ENCODE results near the gene PGS1.
"Not testable (repeated sequence)": the region's sequence is repeated elsewhere in the genome, so short reads cannot be mapped to it uniquely, and the experiment has no call there.

Gene PGS1

DNA sequence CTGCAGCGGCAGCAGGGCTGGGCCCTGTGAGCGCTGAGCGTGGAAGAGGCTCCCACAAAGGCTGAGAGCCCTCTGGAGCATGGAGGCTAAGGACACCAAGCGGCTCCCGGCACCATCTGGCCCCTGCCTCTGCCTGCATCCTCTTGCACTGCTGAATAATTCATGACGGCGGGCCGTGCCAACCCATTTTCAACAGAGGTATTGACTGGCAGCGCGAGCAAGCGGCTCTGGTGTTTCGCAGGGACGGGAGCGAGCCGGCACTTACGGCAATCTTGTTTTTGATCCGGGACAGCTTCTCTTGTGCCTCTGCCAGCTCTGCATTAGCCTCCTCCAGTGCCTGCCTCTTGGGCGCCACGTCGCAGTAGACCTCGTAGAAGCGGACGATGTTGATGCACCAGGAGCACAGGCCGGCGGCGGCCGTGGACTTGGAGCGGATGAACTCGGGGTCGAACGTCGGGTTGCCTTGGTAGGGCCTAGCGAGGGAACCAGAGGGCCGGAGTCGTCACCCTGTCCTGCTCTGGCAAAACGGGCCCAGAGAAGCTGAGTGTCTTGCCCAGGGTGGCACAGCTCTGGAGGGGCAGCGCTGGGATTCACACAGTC is 80.4 kb downstream of the PGS1 start:
- no peak overlapping the region for H3K4me3 Mint-ChIP-seq
- no peaks in the 10 kb centered on the region for H3K36me3 Mint-ChIP-seq (ENCODE audit: low read depth)

DNA sequence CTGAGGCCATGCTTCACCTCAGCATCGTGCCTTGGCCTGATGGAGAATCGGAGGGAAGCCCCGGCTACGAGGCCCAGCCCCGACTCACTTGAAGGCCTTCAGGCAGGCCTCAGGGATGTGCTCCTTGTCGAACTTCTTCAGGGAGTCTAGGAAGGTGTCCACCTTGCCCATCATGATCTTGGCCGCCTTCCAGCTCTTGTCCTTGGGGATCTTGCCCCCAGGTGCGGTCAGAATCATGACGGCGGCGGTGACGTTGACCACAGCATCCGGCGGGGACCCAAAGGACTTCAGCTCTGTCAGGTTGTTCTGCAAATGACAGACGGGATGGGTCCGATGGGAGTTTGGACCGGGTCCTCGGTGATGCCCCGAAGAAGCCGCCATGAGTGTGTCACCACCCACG is 81.2 kb downstream of the PGS1 start:
- Mint-ChIP-seq H3K27ac (no peak overlapping the region), H3K27me3 (ENCODE audit: low read depth) (no peaks in the 10 kb centered on the region), H3K4me1 (ENCODE audit: low read depth) (no peaks in the 10 kb centered on the region), H3K36me3 (ENCODE audit: low read depth) (no peaks in the 10 kb centered on the region), H3K4me3 (no peak overlapping the region), H3K9me3 (no peaks in the 10 kb centered on the region)

More for the DNA sequence above, 80.4 kb downstream of the PGS1 start:
- no peaks in the 10 kb centered on the region for H3K9me3 Mint-ChIP-seq
- no peaks in the 10 kb centered on the region for H3K27me3 Mint-ChIP-seq (ENCODE audit: low read depth)
- H3K27ac Mint-ChIP-seq = no peak overlapping the region
- no peaks in the 10 kb centered on the region for H3K4me1 Mint-ChIP-seq (ENCODE audit: low read depth)

DNA sequence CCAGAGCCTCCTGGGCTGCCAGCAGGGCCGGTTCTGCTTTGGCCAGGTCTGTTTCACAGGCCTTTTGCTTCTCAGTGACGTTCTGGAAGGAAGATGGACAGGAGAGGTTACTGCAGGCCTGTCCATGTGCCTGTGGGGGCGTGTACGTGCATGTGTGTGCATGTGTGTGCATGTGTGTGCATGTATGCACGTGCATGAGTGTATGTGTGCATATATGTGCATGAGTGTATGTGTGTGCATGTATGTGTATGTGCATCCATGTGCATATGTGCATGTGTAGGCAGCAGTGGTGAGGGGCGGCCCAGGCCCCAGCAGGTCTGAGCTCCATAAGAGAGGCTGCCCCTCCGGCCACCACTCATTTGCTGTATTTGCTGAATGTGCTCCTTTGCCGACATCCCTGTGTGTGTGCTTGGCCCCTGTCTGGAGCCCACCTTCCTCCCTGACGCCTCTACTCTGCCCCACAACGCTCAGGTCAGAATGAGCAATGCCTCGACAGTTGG is 81.8 kb downstream of the PGS1 start:
- Mint-ChIP-seq H3K4me1 (ENCODE audit: low read depth) (no peaks in the 10 kb centered on the region), H3K27ac (no peak overlapping the region), H3K4me3 (no peak overlapping the region), H3K27me3 (ENCODE audit: low read depth) (no peaks in the 10 kb centered on the region), H3K36me3 (ENCODE audit: low read depth) (no peaks in the 10 kb centered on the region), H3K9me3 (no peaks in the 10 kb centered on the region)

DNA sequence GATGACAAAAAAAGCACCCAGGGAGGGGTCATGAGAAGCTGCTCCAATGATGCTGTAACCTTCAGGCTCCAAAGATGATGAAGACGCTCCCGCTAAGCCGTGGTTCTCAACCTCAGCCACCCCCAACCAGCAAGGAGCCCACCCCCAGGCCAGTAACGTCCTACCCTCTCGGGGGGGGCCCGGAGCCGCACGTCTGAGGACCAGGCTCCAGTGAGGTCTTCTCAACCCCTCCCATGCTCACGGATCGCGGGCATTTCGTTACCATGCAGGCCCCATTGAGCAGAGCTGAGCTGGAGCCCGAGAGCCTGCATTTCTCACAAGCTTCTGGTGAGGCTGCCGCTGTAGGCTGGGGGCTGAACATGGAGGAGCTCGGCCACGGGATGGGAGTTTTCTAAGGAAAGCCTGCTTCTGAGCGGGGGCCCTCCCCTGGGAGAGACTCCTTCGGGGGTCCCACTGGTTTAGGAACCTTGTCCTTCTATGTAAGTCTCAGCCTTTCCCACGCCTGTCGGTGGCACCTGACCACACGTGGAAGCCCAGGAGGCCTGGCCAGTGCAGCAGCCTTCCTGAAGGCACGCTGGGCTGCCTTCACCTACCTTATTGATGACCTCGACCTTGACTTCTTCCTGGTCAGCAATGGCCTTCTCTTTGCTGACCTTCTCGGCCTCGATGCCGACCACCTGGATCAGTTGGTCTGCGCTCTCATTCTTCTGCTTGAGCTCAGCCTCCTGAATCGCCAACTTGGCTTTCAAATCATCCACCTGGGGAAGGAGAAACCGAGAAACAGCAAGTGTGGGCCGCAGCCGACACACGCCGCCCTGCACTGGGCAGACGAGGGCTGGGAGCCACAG is 82.7 kb downstream of the PGS1 start:
- Mint-ChIP-seq H3K4me3 (no peak overlapping the region), H3K4me1 (ENCODE audit: low read depth) (no peaks in the 10 kb centered on the region), H3K36me3 (ENCODE audit: low read depth) (no peaks in the 10 kb centered on the region), H3K27me3 (ENCODE audit: low read depth) (no peaks in the 10 kb centered on the region), H3K9me3 (no peaks in the 10 kb centered on the region), H3K27ac (no peak overlapping the region)

DNA sequence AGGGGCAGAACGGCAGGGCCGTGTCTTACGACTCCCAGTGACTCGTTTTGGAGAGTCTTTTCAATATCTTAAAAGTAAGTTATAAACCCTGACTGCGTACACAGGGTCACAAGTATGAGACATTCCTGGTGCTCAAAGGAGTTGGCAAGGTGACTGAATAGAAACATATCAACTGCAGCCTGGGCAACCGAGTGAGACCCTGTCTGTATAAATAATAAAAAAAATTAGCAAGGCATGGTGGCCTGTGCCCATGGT is 83.3 kb downstream of the PGS1 start:
- no peaks in the 10 kb centered on the region for H3K27me3 Mint-ChIP-seq (ENCODE audit: low read depth)
- H3K36me3 Mint-ChIP-seq (ENCODE audit: low read depth) = no peaks in the 10 kb centered on the region
- no peaks in the 10 kb centered on the region for H3K4me1 Mint-ChIP-seq (ENCODE audit: low read depth)
- no peak overlapping the region for H3K4me3 Mint-ChIP-seq
- H3K9me3 Mint-ChIP-seq = no peaks in the 10 kb centered on the region
- no peak overlapping the region for H3K27ac Mint-ChIP-seq

DNA sequence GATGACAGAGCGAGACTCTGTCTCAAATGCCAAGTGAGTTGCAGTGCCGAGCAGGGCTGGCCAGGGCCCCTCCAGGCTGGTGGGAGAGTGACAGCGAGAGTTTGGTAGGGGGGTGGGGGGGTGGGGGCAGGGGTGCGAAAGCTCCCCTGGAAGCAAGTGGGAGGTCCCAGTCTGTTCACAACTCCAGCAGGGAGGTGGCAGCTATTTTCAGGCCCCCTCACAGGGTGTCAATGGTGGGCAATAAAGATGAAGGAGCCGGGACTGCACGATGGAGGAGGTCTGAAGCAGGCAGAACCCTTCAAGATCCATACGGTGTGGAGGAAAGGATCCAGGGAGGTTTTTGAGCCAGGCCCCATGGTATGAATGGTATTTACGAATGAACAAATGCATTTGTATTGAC is 83.7 kb downstream of the PGS1 start:
- Mint-ChIP-seq H3K27me3 (ENCODE audit: low read depth) (no peaks in the 10 kb centered on the region), H3K27ac (no peak overlapping the region), H3K4me3 (no peak overlapping the region)

DNA sequence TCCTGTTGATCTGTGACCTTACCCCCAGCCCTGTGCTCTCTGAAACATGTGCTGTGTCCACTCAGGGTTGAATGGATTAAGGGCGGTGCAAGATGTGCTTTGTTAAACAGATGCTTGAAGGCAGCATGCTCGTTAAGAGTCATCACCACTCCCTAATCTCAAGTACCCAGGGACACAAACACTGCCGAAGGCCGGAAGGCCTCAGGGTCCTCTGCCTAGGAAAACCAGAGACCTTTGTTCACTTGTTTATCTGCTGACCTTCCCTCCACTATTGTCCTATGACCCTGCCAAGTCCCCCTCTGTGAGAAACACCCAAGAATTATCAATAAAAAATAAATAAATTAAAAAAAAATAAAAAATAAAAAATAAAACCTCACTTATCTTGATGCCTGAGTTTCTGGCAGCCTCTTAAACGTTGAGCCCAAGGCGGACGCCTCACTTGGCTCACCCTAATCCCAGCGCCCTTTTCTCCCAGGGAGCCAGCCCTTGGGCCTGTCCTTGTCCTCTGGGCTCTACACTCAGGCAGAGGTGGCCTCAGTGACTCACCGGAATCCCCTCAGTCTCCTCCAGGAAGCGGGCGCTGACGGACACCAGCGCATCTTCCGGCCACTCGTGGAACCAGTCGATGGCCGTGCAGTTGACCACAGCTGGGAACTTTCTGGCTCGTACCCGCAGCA is 87.8 kb downstream of the PGS1 start:
- H3K9me3 Mint-ChIP-seq = not testable (repeated sequence)

More for the DNA sequence above, 83.7 kb downstream of the PGS1 start:
- H3K9me3 Mint-ChIP-seq = no peaks in the 10 kb centered on the region
- no peaks in the 10 kb centered on the region for H3K36me3 Mint-ChIP-seq (ENCODE audit: low read depth)
- H3K4me1 Mint-ChIP-seq (ENCODE audit: low read depth) = no peaks in the 10 kb centered on the region

DNA sequence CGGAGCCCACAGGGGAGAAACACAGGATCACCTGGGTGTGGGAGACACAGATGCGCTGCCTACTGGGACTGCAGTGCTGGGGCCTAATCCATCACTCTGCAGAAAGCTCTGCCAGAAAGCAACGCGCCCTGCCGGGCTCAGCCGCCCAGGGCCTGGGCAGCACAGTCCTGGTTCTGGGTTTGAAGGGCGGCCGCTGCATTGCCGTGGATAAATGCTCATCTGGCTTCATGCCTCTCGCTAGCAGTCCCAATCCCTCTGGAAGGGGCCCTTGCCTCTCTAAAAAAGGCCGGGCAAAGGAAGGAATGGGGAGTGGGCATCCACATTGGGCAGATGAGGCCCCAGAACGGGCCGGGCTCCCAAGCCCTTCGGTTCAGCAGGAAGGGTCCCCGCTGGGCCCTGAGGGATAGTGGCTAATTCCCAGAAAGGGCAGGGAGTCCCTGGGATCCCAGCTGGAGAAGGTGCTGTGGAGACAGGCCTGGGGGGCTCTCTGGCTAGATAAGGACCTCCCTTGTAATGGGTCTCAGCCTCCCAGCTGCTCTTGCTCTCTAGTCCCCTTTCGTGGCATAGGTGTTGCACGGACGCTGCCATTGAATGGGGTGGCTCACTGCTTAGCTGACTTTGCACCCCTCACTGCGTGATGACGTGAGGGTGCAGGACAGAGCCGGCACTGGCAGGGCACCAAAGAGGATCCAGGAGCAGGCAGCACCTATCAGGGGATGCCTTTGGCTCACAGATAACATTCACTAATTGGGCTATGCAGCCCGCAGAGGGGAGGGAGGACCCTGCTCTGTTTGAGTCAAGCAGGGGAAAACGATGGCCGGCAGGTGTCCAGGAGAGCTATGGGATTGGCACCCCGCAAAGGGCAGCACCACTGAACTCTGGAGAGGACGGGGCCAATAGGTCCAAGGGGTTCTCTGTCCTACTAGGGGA is 88.6 kb downstream of the PGS1 start:
- Mint-ChIP-seq H3K9me3 (peaks cover 5% of the 10 kb centered on the region), H3K27me3 (ENCODE audit: low read depth) (no peaks in the 10 kb centered on the region), H3K4me1 (ENCODE audit: low read depth) (no peaks in the 10 kb centered on the region), H3K27ac (no peak overlapping the region), H3K36me3 (ENCODE audit: low read depth) (no peaks in the 10 kb centered on the region), H3K4me3 (no peak overlapping the region)

More for the DNA sequence above, 87.8 kb downstream of the PGS1 start:
- not testable (repeated sequence) for H3K4me1 Mint-ChIP-seq (ENCODE audit: low read depth); H3K36me3 Mint-ChIP-seq (ENCODE audit: low read depth); H3K27ac Mint-ChIP-seq; H3K27me3 Mint-ChIP-seq (ENCODE audit: low read depth); H3K4me3 Mint-ChIP-seq

DNA sequence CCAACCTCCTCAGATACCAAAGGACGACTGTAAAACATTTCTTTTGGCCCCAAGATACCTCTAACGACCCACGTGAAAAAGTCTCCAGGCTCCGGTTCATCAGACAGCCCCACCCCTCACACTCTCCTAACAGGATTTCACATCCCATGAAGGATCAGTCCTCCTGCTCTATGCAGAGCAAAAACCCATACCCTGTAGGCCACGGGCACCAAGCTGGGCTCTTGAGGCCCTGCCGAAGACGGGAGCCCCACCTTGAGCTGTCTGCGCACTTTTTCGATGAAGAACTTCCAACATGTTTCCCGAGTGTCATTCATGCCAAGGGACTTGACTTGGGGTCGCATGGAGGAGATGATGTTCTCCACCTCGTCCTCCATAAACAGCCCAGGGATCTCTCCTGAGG is 89.9 kb downstream of the PGS1 start:
- peaks cover 5% of the 10 kb centered on the region for H3K9me3 Mint-ChIP-seq

DNA sequence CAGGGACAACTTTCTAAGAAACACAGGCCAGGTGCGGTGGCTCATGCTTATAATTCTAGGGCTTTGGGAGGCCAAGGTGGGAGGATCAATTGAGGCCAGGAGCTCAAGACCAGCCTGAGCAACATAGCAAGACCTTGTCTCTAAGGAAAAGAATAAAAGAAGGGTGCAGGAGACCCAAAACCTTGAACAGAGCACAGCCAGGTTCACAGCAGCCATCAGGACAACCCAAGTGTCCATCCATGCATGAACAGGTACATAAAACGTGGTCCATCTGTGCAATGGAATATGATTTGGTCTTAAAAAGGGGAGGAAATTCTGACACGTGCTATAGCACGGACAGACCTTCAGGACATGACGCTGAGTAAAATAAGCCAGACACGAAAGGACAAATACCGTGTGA is 91.0 kb downstream of the PGS1 start:
- H3K36me3 Mint-ChIP-seq (ENCODE audit: low read depth) = no peaks in the 10 kb centered on the region
- peaks cover 5% of the 10 kb centered on the region for H3K9me3 Mint-ChIP-seq

More for the DNA sequence above, 89.9 kb downstream of the PGS1 start:
- Mint-ChIP-seq H3K4me1 (ENCODE audit: low read depth) (peaks cover 2% of the 10 kb centered on the region), H3K36me3 (ENCODE audit: low read depth) (no peaks in the 10 kb centered on the region), H3K27ac (no peak overlapping the region), H3K27me3 (ENCODE audit: low read depth) (peaks cover 7% of the 10 kb centered on the region), H3K4me3 (no peak overlapping the region)

DNA sequence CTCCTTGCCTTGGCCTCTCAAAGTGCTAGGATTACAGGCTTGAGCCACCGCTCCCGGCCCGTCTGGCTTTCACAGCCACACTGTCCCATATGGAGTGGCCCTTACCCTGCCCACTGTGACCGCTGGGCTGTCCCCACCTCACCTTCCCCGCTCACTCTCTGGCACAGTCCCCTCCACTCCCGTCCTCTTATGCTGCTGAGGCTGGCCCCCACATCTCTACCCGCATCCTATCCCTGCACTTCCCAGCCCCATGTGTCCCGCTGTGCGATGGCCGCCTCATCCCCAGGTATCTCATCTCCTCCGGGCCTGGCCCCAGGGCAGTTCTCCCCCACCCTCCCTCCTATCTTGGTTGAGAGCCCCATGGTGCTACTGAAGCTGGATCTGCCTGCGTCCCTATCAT is 93.2 kb downstream of the PGS1 start:
- Mint-ChIP-seq H3K27ac (no peak overlapping the region), H3K4me3 (no peak overlapping the region), H3K4me1 (ENCODE audit: low read depth) (peaks cover 2% of the 10 kb centered on the region), H3K9me3 (peaks cover 5% of the 10 kb centered on the region), H3K27me3 (ENCODE audit: low read depth) (peaks cover 7% of the 10 kb centered on the region), H3K36me3 (ENCODE audit: low read depth) (no peaks in the 10 kb centered on the region)

More for the DNA sequence above, 91.0 kb downstream of the PGS1 start:
- Mint-ChIP-seq H3K27me3 (ENCODE audit: low read depth) (peaks cover 7% of the 10 kb centered on the region), H3K4me3 (no peak overlapping the region), H3K27ac (no peak overlapping the region), H3K4me1 (ENCODE audit: low read depth) (peaks cover 2% of the 10 kb centered on the region)

DNA sequence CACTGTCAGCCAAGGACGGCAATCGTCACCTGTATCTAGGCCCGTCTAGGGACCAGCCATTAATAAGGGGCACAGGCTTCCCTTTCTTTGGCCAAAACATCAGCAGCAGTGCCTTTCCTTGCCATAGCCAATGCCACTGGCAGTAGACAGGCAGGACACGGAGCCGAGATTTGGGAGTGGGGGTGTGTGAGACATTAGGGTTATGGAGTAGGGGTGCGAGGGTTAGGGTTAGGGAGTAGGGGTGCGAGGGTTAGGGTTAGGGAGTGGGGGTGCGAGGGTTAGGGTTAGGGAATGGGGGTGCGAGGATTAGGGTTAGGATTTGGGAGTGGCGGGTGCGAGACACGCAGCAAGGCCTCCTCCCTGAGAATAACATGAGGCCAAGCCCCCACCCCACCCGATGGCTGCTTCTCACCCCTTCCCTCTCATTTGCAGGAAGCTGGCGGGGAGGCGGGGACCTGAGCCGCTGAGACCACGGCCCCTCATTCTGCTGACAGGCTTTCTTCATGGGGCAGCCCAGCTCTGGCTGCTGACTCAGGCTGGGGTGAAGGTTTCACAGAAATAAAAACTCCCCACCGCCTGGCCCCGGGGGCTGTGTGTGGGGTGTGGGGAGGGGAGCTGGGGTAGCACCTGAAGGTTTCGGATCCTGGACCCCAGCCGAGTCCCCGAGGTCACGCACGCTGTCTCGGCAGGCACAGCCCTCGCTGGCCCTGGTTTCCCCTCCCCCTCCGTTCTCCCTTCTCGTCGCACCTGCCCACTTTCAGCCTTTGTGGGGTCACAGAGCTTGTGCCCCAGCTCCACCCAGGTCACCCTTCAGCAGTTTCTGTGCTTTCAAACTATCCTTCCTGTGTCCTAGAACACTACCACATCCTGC is 93.8 kb downstream of the PGS1 start:
- Mint-ChIP-seq H3K36me3 (ENCODE audit: low read depth) (no peaks in the 10 kb centered on the region), H3K9me3 (peaks cover 5% of the 10 kb centered on the region), H3K4me3 (no peak overlapping the region), H3K27me3 (ENCODE audit: low read depth) (peaks cover 7% of the 10 kb centered on the region), H3K4me1 (ENCODE audit: low read depth) (peaks cover 2% of the 10 kb centered on the region), H3K27ac (no peak overlapping the region)

DNA sequence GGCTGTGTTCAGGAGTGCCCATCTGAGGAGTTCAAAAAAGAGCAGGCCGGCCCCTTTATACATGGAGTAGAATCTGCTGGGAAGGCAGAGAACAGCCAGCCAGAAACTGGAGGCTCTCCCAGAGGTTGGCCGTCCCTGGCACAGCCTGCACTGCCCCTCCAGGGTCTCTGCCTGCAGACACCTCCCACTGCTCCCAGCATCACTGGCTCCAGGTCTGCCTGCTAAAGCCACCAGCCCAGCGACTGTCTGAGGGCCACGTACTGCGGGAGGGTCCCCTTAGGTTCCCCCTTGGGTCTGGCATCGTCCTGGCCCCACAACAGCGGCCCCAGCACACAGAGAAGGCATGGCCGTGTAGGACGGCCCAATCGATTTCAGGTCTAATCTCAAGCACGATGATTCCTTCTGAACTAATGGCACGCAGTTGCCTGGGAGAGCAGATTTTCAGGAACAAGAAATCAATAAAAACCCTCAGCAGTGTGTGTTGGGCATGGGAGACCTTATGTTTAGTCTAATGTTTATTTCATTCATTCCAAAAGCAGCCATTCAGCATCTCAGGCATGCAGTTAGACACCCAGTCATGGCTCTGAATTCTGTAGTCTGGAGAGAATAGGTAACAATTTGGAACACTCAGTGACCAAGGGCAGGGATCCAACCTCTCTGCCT is 95.6 kb downstream of the PGS1 start:
- H3K4me3 Mint-ChIP-seq = no peak overlapping the region
- H3K9me3 Mint-ChIP-seq = peaks cover 5% of the 10 kb centered on the region
- H3K36me3 Mint-ChIP-seq (ENCODE audit: low read depth) = no peaks in the 10 kb centered on the region
- no peak overlapping the region for H3K27ac Mint-ChIP-seq
- peaks cover 2% of the 10 kb centered on the region for H3K4me1 Mint-ChIP-seq (ENCODE audit: low read depth)
- peaks cover 7% of the 10 kb centered on the region for H3K27me3 Mint-ChIP-seq (ENCODE audit: low read depth)

All from T-helper 1 cell treated with Interleukin-12 subunit alpha and Interleukin-12 subunit beta and Interleukin-4 antibody, amounts not matched to agents 30 μg/mL and 1 μg/mL, for 36 hours (primary cell).